ENCODE data around the gene LIF.

LIF gene

GRCh38 chr22:30262917-30263741 is 16.6 kb upstream of the LIF start:
- DNase-seq: peak; percentile 93 to 94 (median 94)

DNA sequence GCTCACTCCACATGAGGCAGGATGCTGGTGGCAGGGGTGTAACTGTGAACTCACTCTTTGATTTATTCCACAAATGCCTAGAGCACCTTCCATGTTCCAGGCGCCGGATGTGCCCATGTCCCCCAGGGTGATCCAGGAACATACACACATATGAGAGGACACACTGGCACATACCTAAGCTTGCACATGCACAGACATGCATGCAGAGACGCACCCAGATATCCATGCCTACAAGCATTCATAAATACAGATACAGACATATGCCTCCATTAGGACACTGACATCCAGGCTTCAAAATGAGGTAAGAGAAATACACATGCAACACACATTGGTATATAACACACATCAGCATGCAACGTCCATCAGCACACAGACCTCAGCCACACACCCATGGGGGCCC is 15.6 kb upstream of the LIF start:
- DNase-seq: no peak

DNA sequence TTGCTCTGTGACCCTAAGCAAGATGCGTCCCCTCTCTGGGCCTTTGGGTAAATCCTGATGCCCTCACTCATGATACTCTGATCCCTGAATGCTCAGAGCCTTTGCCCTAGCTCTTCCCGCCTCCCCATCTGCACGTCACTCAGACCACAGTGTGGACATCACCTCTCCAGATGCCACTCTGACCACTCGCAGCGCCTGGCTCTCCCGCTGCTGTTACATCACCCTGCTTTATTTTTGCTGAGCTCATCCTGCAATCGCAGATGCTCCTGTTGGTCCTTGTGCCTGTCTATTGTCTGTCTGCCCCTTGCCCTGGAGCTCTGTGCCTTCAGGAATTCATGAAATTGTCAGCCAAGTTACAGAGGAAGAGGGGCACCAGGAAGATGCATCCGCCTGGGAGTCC is 14.6 kb upstream of the LIF start:
- peak; percentile 65 to 70 (median 67) for DNase-seq

GRCh38 chr22:30260682-30261081 is 14.1 kb upstream of the LIF start:
- no peak for DNase-seq

GRCh38 chr22:30260276-30260675 is 13.7 kb upstream of the LIF start:
- no peak for DNase-seq

- no peak for DNase-seq
Measured at GRCh38 chr22:30254314-30254713, 7.8 kb upstream of the LIF start.

DNA sequence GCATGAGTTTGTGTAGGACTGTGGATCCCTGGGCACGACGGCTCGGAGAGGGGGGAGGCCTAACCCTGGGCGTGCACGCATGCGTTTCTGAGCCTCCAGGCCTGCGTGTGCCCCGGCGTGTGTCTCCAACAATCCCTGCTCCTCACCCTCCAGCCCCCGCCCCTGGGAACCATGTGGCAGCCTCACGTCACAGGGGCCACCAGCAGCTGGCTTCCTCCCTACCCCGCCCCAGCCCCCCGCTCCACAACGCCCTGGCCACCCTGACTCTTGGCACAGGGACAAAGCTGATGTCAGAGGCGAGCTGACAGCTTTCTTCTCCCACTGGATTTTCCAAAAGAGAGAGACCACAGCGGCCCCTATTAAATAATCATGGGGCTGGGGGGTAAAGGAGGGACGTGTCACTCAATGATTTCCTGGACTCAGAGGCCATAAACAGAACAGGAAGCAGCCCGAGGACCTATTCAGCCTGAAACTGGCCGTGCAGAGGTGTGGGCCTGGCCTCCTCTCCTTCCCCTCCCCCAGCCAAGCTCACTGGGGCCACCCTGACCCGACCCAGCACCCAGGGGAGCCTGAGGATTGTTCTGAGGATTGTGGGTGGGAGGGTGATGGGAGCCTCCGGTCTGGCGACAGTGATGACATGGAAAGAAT is 6.8 kb upstream of the LIF start:
- DNase-seq: peak in 1 of 3 donors; percentile 61

- peak in 2 of 3 donors; percentile 48 to 51 for DNase-seq
Measured at GRCh38 chr22:30252411-30253204, 6.0 kb upstream of the LIF start.

DNA sequence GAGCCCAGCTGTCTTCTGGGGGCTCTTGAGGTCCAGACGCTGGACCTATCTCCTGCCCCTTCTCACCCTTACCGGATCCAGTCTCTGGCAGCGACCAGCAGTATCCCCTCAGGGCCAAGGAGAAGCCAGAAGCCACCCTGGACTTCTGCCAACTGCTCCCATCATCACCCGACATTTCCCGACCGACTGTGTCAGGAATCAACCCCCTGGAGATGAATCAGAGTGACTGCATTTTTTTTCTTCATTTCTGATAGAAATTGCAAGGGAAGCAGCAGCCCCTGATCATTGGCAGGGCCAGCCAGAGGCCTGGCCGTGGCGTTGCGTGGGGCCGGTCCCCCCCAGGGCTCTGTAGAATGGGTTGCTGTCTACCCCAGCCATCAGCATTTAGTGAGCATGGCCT is 5.2 kb upstream of the LIF start:
- peak in 1 of 3 donors; percentile 36 for DNase-seq

GRCh38 chr22:30250661-30251267 is 4.2 kb upstream of the LIF start:
- peak; percentile 52 to 67 (median 65) for DNase-seq

DNA sequence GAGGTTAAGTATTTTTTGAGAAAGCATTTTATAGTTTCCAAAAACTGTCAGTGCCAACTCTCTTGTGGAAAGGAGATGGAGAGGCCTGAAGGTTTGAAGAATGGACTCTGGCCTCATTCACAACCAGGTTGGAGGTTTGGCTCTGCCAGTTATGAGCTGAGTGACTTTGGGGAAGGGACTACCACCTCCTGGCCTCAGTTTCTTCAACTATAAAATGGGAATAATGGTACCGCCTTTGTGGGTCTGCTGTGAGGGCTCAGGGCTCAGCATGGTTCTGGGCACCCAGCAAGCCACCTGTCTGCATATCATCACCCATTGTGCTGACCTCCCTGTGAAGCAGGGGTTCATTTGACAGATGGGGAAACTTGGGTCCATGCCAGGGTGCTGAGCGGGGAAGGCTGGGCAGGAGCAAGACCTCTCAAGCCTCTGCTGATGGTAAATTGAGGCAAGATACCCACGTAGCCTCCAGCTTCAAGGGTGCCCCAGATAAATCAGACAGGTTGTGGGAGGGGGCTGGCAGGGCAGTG is 3.5 kb upstream of the LIF start:
- DNase-seq: no peak

DNA sequence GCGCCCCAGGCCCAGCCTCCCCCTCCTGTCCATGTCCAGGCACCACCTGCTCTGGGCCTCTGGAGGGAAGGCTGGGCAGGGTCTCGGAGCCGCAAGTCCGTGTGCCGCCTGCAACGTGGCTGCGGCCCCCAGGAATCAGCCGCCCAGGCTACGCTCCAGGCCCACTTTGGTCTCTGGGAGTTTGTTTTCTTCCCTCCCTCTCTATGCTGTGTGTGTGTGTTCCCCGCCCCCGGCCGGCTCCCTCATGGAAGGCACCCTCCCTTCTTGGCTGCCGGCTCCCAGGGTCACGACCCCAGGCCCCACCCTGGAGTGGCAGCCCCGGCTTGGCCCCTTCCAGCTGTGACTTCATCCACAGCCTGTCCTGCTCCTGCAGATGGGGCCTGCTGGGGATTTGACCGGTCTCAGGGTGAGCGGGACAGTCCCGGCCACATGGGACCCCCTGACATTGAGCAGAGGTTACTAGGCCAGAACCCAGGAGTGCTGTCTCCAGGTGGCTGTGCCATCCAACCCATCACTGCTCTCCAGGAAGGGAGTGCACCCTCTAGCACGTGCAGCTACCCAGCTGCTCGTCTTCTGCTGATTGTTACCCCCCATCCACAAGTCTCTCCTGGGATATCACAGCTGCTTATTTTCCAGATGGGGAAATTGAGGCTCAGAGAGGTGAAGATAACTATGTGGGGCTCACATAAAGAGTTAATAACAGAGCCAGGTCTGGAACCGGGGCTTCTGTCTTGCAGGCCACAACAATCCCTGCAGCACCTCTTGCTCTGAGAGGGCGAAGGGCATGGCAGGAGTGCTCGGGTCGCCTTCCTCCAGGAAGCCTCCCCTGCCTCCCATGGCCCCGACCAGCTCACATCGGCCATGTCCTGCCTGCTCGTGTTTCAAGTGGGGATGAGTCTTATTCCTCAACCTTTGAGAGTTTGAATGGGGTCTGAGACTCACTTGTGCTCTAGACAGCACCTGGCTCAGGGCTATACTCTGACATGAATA is 2.8 kb upstream of the LIF start:
- peak in 1 of 3 donors; percentile 34 for DNase-seq

GRCh38 chr22:30248484-30248883 is 1.9 kb upstream of the LIF start:
- DNase-seq: no peak

DNA sequence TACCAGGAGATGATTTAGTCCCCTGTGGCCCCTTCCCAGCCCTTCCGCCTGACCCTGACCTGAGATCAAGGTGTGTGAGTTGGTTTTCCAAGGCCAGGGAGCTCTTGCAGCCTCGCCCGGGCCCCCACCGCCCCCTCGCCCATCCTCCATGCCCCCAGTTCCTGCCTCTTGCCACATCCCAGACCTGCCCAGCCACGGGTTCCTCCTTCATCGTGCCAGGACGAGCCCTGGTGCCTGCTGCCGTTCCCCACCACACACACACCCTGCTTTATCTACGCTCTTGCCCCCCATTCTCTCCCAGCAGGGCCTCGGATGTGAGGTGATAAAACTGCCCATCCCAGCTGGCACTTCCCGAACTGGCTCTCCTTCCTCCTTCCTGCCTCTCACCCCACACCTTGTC is 1.4 kb upstream of the LIF start:
- no peak for DNase-seq

DNA sequence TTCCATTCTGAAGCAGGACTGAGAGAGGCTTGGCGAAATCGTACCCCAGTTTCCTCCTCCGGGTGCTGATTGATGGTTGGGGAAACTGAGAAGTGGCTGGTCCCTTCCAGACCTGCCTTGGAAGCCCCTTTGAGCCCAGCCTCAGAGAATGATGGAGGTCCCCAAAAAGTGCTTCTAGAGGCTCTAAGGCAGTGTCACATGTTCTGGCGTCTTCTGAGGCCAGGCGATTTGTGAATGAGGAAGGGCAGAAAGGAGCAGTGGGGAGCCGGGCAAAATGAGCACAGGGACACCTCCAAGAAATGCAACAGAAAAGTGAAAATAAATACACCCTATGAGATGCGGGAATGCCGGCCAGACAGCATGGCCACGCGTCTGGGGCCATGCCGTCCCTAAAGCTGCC is 1.0 kb upstream of the LIF start:
- no peak for DNase-seq

GRCh38 chr22:30246814-30247376 is 336 bp upstream of the LIF start:
- DNase-seq: no peak

DNA sequence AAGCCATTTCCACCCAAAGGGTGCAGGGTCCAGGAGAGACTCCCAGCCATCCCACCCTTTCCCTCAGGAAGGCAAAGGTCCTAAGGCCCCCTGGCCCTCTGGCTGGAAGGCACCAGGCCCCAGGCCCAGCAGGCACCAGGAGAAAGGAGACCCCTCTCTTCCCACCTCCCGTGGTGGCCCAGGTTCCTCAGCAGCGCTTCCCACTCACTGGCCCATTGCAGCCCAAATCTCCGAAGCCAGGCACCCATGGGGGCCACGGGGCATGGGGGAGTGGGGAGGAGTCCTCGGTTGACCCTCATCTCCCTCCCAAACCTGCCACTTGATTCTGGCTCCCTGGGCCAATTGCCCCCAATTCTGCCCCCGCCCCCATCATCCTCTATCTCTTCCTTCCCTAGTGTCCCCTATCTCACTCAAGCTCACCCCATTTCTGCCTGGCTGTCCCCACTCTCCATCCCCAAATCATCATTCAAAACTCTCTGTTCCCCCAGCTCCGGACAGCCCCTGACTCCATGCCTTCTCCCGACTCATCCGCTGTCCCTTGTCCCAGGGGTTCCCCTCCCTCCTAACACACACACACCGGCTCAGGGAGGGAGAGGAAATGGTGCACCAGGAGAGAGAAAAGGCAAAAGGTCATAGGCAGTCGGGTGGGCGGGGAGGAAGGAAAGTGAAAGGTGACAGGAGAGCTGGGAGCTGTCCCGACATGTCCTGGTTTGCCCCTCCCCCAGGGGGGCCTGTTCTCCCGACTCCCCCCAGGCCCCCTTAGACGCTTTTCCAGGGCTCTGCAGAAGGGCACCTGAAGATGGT is 1.2 kb downstream of the LIF start:
- peak in 1 of 3 donors; percentile 58 for DNase-seq

DNA sequence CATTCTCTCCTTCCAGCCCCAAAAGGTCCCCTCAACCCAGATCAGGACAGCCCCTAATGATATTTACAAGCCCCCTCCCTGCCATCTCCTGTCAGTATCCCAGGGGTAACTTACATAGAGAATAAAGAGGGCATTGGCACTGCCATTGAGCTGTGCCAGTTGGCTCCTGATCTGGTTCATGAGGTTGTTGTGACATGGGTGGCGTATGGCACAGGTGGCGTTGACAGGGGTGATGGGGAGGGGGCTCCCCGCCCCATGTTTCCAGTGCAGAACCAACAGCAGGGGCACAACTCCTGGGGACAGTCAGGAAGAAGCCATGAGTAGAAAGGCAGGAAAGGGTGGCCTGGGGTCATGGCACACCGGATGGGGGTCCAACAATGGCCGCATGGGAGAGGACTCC is 1.9 kb downstream of the LIF start:
- no peak for DNase-seq

DNA sequence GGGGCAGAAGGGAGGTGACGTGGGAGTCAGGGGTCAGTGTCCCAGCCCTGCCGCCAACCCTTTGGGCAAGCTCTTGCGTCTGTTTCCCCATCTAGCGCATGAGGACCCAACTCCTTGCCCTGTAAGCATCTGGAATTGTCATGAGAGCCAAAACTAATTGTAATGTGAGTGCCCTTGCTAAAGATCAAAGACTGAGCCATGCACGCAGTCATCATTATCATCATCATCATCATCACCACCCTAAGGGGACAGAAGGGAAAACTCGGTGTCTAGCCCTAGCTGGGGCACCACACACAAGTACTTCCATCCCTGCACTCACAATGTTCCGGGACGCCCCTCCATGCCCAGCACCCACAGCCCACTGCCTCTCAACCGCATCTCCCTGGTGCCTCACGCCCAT is 2.5 kb downstream of the LIF start:
- no peak for DNase-seq

DNA sequence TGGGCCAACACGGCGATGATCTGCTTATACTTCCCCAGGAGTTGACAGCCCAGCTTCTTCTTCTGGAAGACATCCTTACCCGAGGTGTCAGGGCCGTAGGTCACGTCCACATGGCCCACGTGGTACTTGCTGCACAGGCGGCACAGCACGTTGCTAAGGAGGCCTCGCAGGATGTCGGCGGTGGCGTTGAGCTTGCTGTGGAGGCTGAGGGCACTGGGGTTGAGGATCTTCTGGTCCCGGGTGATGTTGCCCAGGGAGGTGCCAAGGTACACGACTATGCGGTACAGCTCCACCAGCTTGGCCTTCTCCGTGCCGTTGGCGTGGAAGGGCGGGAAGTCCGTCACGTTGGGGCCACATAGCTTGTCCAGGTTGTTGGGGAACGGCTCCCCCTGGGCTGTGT is 2.9 kb downstream of the LIF start:
- no peak for DNase-seq
